ENCODE measurements around the gene INPP5A.

The INPP5A gene

GRCh38 chr10:132832186-132832969 is 294.8 kb downstream of the INPP5A start:
- no peak for DNase-seq
